K562 (cell line): Measurements from ENCODE around the gene HSPA4L. TPM values are rescaled to one million over a fixed set of nuclear protein-coding genes. Genes with fewer than 3 reads are reported as not detected.
A peak's percentile ranks its signal among the peaks of the same experiment; 100 is the strongest.

Experiments
- ARID3A ChIP-seq: IDR thresholded peaks from 2 replicates; pipeline ENCODE4 v1.6.1; 2012; ENCODE audit warnings: low read depth, low read length, improper control_type of control experiment, borderline replicate concordance
- CBX1 ChIP-seq: sonication (generic); IDR thresholded peaks from 2 replicates; pipeline ENCODE4 v1.6.1; 2016; ENCODE audit warnings: antibody characterized with exemption, low read depth, mild to moderate bottlenecking
- CCAR2 ChIP-seq: fragments of 200-400 bp; formaldehyde crosslinking; IDR thresholded peaks from 2 replicates; pipeline ENCODE4 v1.6.1; 2017; ENCODE audit warnings: mild to moderate bottlenecking, low read depth, low read length
- DDX20 ChIP-seq: fragments of 450-650 bp; IDR thresholded peaks from 2 replicates; pipeline ENCODE4 v1.6.1; 2016; ENCODE audit warnings: missing genetic modification characterization, low read depth, mild to moderate bottlenecking, missing compliant biosample characterization, moderate library complexity
- DNMT1 ChIP-seq: fragments of 450-650 bp; IDR thresholded peaks from 2 replicates; pipeline ENCODE4 v1.6.1; 2016; ENCODE audit warnings: antibody characterized with exemption, mild to moderate bottlenecking
- EP400 ChIP-seq: fragments of 450-650 bp; IDR thresholded peaks from 2 replicates; pipeline ENCODE4 v1.6.1; 2017; ENCODE audit warnings: antibody characterized with exemption, mild to moderate bottlenecking, moderate library complexity
- ESRRB ChIP-seq: fragments of 250-450 bp; sonication (Bioruptor Pico); IDR thresholded peaks from 2 replicates; pipeline ENCODE4 v1.5.0; 2020; ENCODE audit warnings: mild to moderate bottlenecking, moderate library complexity, borderline replicate concordance
- ETV6 ChIP-seq, 3 experiments: fragments of 150-350 bp in 1 of 3; sonication (generic) in 1 of 3; formaldehyde crosslinking in 1 of 3; IDR thresholded peaks; 2 replicates each; pipeline versions ENCODE4 v1.6.1 to v1.8.0; 2014 to 2022; ENCODE audit warnings: borderline replicate concordance in 2 of 3, low read depth in 2 of 3, antibody characterized with exemption in 1 of 3, low read length in 1 of 3, mild to moderate bottlenecking in 1 of 3, missing genetic modification reagents in 1 of 3
- FOXA1 ChIP-seq: fragments of 450-650 bp; IDR thresholded peaks from 2 replicates; pipeline ENCODE4 v1.6.1; 2016; ENCODE audit warnings: mild to moderate bottlenecking, borderline replicate concordance
- LEF1 ChIP-seq: fragments of 450-650 bp; IDR thresholded peaks from 2 replicates; pipeline ENCODE4 v1.6.1; 2016; ENCODE audit warnings: mild to moderate bottlenecking
- PHF20 ChIP-seq: fragments of 450-650 bp; IDR thresholded peaks from 2 replicates; pipeline ENCODE4 v1.6.1; 2018; ENCODE audit not compliant: partially characterized antibody
- POLR2AphosphoS2 ChIP-seq: IDR thresholded peaks from 2 replicates; pipeline ENCODE4 v1.6.1; 2012; ENCODE audit warnings: low read length, improper control_type of control experiment
- PURB ChIP-seq: sonication (generic); formaldehyde crosslinking; IDR thresholded peaks from 2 replicates; pipeline ENCODE4 v1.9.0; 2021; ENCODE audit warnings: low read depth, mild to moderate bottlenecking, missing genetic modification reagents
- RB1 ChIP-seq: fragments of 450-650 bp; IDR thresholded peaks from 2 replicates; pipeline ENCODE4 v1.6.1; 2017; ENCODE audit warnings: low read depth, mild to moderate bottlenecking
- RFX1 ChIP-seq: fragments of 450-650 bp; IDR thresholded peaks from 2 replicates; pipeline ENCODE4 v1.6.1; 2016; ENCODE audit warnings: mild to moderate bottlenecking, moderate library complexity
- RHOXF2B ChIP-seq: fragments of 250-450 bp; sonication (Bioruptor Pico); conservative IDR thresholded peaks from 2 replicates; pipeline ENCODE4 v1.5.1; 2021
- SAP30 ChIP-seq: fragments of 200-600 bp; sonication (generic); IDR thresholded peaks from 2 replicates; pipeline ENCODE4 v1.6.1; 2012; ENCODE audit warnings: borderline replicate concordance, low read depth, mild to moderate bottlenecking, moderate library complexity, low read length, control low read depth, inconsistent platforms; ENCODE audit not compliant: insufficient read depth, poor library complexity, severe bottlenecking
- SNIP1 ChIP-seq: fragments of 450-650 bp; IDR thresholded peaks from 2 replicates; pipeline ENCODE4 v1.7.1; 2017; ENCODE audit warnings: low read depth, mild to moderate bottlenecking
- SRF ChIP-seq, 2 experiments: fragments of 250-450, 450-650 bp in 1 of 2; sonication (Bioruptor Pico) in 1 of 2; sonication (generic) in 1 of 2; formaldehyde crosslinking; IDR thresholded peaks; 2 replicates each; pipeline versions ENCODE4 v1.5.0 to v1.5.1; 2020 to 2022; ENCODE audit warnings: mild to moderate bottlenecking in 1 of 2, missing genetic modification reagents in 1 of 2
- TRIM25 ChIP-seq: fragments of 450-650 bp; IDR thresholded peaks from 2 replicates; pipeline ENCODE4 v1.7.0; 2016; ENCODE audit warnings: borderline replicate concordance
- ZBED1 ChIP-seq: IDR thresholded peaks from 2 replicates; pipeline ENCODE4 v1.6.1; 2014
- ZNF277 ChIP-seq: fragments of 250-450 bp; sonication (Bioruptor Pico); IDR thresholded peaks from 2 replicates; pipeline ENCODE4 v1.8.0; 2022; ENCODE audit warnings: inconsistent platforms, mild to moderate bottlenecking, moderate library complexity, borderline replicate concordance
- ZNF696 ChIP-seq: fragments of 250-450 bp; sonication (Bioruptor Pico); conservative IDR thresholded peaks from 2 replicates; pipeline ENCODE4 v1.4.0; 2020; ENCODE audit warnings: mild to moderate bottlenecking, moderate library complexity
- polyA plus RNA-seq, 8 experiments: library from polyadenylated mRNA; depleted of rRNA in 4 of 8; stranded (reverse) in 5 of 8; unstranded in 3 of 8; fragments of >200 nt; fragmentation: Nextera tagmentation in 2 of 8; fragmentation: Illumina TruSeq in 1 of 8; extraction: Ambion mirVana in 2 of 8; extraction: Trizol in 1 of 8; gene quantifications; 2 replicates each; pipeline versions ENCODE4 v1.2.1 to v1.2.3, GENCODE V29; 2011 to 2014; ENCODE audit warnings: inconsistent platforms in 1 of 8, missing spikeins in 1 of 8
- total RNA-seq, 7 experiments: library from RNA; depleted of rRNA in 6 of 7; stranded (reverse); fragments of >200 nt in 6 of 7; fragmentation: Illumina TruSeq in 2 of 7; extraction: Trizol in 2 of 7; gene quantifications; 2 replicates each; pipeline versions ENCODE4 v1.2.1 to v1.2.3, GENCODE V29; 2011 to 2021; ENCODE audit warnings: low replicate concordance in 1 of 7

HSPA4L gene
- total and polyA plus RNA-seq, 9 of the 15 experiments (the other 6 are each of a cell fraction or from before 2014, with no cell fraction given) = 12.3 to 37.0 (median 21.7) TPM

GRCh38 chr4:127880763-127881562 lies 98.8 kb downstream of the HSPA4L start, which contains the start of gene PLK4 (continued):
- TF ChIP-seq EP400 = peak; percentile 97
- no peak for TF ChIP-seq CCAR2
- no peak for TF ChIP-seq ESRRB (CRISPR knock-in tag)
- TF ChIP-seq ZNF696 (CRISPR knock-in tag) = no peak
- TF ChIP-seq SNIP1 = no peak
- TF ChIP-seq CBX1 = peak; percentile 79
- 0 out of 4 replicates have a peak, but pooled peaks of 1 of the 2 experiments have one; percentile 37 for TF ChIP-seq SRF (CRISPR knock-in tag; IDR thresholded peaks at IDR 0.05)
- peak; percentile 45 for TF ChIP-seq PHF20
- TF ChIP-seq RFX1 = no peak
- no peak for TF ChIP-seq POLR2AphosphoS2
- TF ChIP-seq ZNF277 (CRISPR knock-in tag) = no peak
- no peak for TF ChIP-seq PURB (CRISPR knock-in tag)
- TF ChIP-seq RB1 = peak; percentile 66
- no peak for TF ChIP-seq ARID3A
- TF ChIP-seq DNMT1 = no peak
- TF ChIP-seq ETV6 (IDR thresholded peaks at IDR 0.05; ENCODE audit: borderline replicate concordance in 1 of 2, low read depth in 2 of 2, low read length in 1 of 2) = no peak
- no peak; the same call in 1 of the 2 replicates for TF ChIP-seq ETV6 (CRISPR knock-in tag; IDR thresholded peaks at IDR 0.05; ENCODE audit: borderline replicate concordance)
- TF ChIP-seq FOXA1 = no peak
- TF ChIP-seq RHOXF2B (CRISPR knock-in tag) = no peak
- TF ChIP-seq TRIM25 = no peak
- TF ChIP-seq ZBED1 = no peak
- TF ChIP-seq DDX20 (tag) = no peak
- TF ChIP-seq SAP30 = peak; percentile 99
- no peak; the same call in 1 of the 2 replicates for TF ChIP-seq LEF1
